HepG2 (cell line): ENCODE results near the gene KIF22. TPM values are rescaled to one million over a fixed set of nuclear protein-coding genes. Genes with fewer than 3 reads are reported as not detected.

Source experiments
- ARNT ChIP-seq: fragments of 450-650 bp; IDR thresholded peaks from 2 replicates; pipeline ENCODE4 v1.6.1; 2017
- ATRX ChIP-seq: sonication (generic); formaldehyde crosslinking; IDR thresholded peaks from 2 replicates; pipeline ENCODE4 v1.4.0; 2020; ENCODE audit warnings: missing genetic modification reagents, borderline replicate concordance
- CEBPG ChIP-seq: IDR thresholded peaks from 2 replicates; pipeline ENCODE4 v1.6.1; 2016
- CTCF ChIP-seq: sonication (generic); formaldehyde crosslinking; IDR thresholded peaks from 2 replicates; pipeline ENCODE4 v1.5.0; 2020; ENCODE audit warnings: mild to moderate bottlenecking, missing genetic modification reagents, moderate library complexity
- GFI1 ChIP-seq: sonication (generic); formaldehyde crosslinking; IDR thresholded peaks from 2 replicates; pipeline ENCODE4 v1.5.0; 2020; ENCODE audit warnings: missing genetic modification reagents, mild to moderate bottlenecking, borderline replicate concordance
- HES4 ChIP-seq: sonication (generic); formaldehyde crosslinking; IDR thresholded peaks from 2 replicates; pipeline ENCODE4 v1.9.0; 2021; ENCODE audit warnings: mild to moderate bottlenecking, missing genetic modification reagents, borderline replicate concordance
- NFE2L1 ChIP-seq: sonication (generic); formaldehyde crosslinking; IDR thresholded peaks from 2 replicates; pipeline ENCODE4 v1.4.0; 2020; ENCODE audit warnings: missing genetic modification reagents, mild to moderate bottlenecking, borderline replicate concordance
- THRA ChIP-seq: sonication (generic); formaldehyde crosslinking; IDR thresholded peaks from 2 replicates; pipeline ENCODE4 v1.4.0; 2020; ENCODE audit warnings: missing genetic modification reagents, borderline replicate concordance
- ZNF136 ChIP-seq: sonication (generic); formaldehyde crosslinking; IDR thresholded peaks from 2 replicates; pipeline ENCODE4 v1.8.1; 2022; ENCODE audit warnings: low read depth, mild to moderate bottlenecking, moderate library complexity, missing genetic modification reagents
- ZNF20 ChIP-seq: sonication (generic); formaldehyde crosslinking; IDR thresholded peaks from 2 replicates; pipeline ENCODE4 v1.4.0; 2020; ENCODE audit warnings: mild to moderate bottlenecking, moderate library complexity, missing genetic modification reagents
- ZNF33A ChIP-seq: sonication (generic); formaldehyde crosslinking; IDR thresholded peaks from 2 replicates; pipeline ENCODE4 v1.5.1; 2020; ENCODE audit warnings: missing genetic modification reagents, mild to moderate bottlenecking, moderate library complexity, borderline replicate concordance
- ZNF75D ChIP-seq: sonication (generic); formaldehyde crosslinking; IDR thresholded peaks from 2 replicates; pipeline ENCODE4 v1.8.1; 2023; ENCODE audit warnings: missing genetic modification reagents, mild to moderate bottlenecking, borderline replicate concordance
- ZNF883 ChIP-seq: sonication (generic); formaldehyde crosslinking; IDR thresholded peaks from 2 replicates; pipeline ENCODE4 v1.5.1; 2020; ENCODE audit warnings: mild to moderate bottlenecking, missing genetic modification reagents; ENCODE audit errors: not compliant biosample characterization
- polyA plus RNA-seq, 8 experiments: library from polyadenylated mRNA; depleted of rRNA in 3 of 8; stranded (reverse) in 7 of 8; unstranded in 1 of 8; fragments of >200 nt; fragmentation: Illumina TruSeq in 4 of 8; extraction: Trizol in 4 of 8; gene quantifications; 2 replicates each; pipeline versions ENCODE4 v1.2.1 to v1.2.3, GENCODE V29; 2011 to 2016; ENCODE audit warnings: low read depth in 4 of 8, missing spikeins in 1 of 8, mixed read lengths in 1 of 8; ENCODE audit not compliant: insufficient read depth in 1 of 8
- total RNA-seq, 5 experiments: library from RNA; depleted of rRNA; stranded (reverse); fragments of >200 nt; fragmentation: Illumina TruSeq; extraction: Trizol; gene quantifications; 2 replicates each; pipeline ENCODE4 v1.2.3, GENCODE V29; 2016; ENCODE audit warnings: low read depth in 1 of 5

KIF22 gene
- total and polyA plus RNA-seq, 2 of the 13 experiments (the other 11 are each of a cell fraction or from before 2014, with no cell fraction given) = 95.8 to 118 TPM

GRCh38 chr16:29794231-29794710, 3.7 kb downstream of the KIF22 start (continued):
- peak; percentile 19 for TF ChIP-seq ZNF883 (CRISPR knock-in tag)
- no peak for TF ChIP-seq ARNT
- TF ChIP-seq ZNF136 = no peak
- no peak for TF ChIP-seq HES4 (CRISPR knock-in tag)
- no peak for TF ChIP-seq THRA (CRISPR knock-in tag)
- TF ChIP-seq NFE2L1 (CRISPR knock-in tag) = no peak
- no peak for TF ChIP-seq ZNF33A
- no peak for TF ChIP-seq ZNF20
- no peak for TF ChIP-seq ATRX (CRISPR knock-in tag)
- TF ChIP-seq ZNF75D (CRISPR knock-in tag) = no peak
- 0 out of 2 replicates have a peak, but pooled peaks have one; percentile 10 for TF ChIP-seq CEBPG
- TF ChIP-seq GFI1 = no peak
- no peak for TF ChIP-seq CTCF (CRISPR knock-in tag)
- TF ChIP-seq, all 625 proteins: peak for 7
